GM18502 (cell line): Measurements from ENCODE around the gene ZDHHC9.

ENCODE experiments used
- ATAC-seq: cut with Tn5 transposase; IDR thresholded peaks from one replicate; pipeline ENCODE4 v1.9.1; 2021; ENCODE audit warnings: mild to moderate bottlenecking; ENCODE audit not compliant: unreplicated experiment, poor library complexity

ZDHHC9 gene

GRCh38 chrX:129788527-129788926 is 55.2 kb downstream of the ZDHHC9 start:
- ATAC-seq: no peak

DNA sequence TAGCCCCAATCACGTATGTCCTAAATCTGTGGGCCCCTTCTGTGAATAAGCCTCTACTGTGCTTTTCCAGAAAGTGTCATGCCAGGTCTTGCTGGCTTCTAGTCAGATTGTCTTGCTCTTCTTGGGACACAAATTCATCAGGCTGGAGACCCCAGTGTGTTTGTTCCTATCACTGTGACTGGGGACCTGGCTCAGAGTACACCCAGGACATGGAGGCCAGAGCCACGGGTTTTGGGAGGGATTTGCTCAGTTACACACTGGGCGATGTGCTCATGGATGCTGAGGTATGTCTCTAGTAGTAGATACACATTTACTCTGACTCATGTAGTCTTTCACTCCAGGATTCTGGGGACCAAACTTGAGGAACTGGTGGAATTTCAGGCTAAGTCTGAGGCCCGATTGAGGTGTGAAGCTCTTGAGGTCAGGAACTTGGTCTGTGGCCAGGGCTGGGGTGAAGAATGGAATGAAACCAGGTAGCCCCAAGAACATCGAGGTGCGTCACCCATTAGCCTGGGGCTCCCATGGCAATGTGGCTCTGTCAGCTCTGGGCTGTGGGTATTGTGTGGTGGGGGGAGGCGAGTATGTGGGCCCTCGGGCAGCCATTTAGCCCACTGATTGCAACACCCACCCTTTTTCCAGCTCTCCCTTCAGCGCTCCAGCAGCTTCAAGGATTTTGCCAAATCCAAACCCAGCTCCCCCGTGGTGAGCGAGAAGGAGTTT is 56.2 kb downstream of the ZDHHC9 start:
- no peak for ATAC-seq

DNA sequence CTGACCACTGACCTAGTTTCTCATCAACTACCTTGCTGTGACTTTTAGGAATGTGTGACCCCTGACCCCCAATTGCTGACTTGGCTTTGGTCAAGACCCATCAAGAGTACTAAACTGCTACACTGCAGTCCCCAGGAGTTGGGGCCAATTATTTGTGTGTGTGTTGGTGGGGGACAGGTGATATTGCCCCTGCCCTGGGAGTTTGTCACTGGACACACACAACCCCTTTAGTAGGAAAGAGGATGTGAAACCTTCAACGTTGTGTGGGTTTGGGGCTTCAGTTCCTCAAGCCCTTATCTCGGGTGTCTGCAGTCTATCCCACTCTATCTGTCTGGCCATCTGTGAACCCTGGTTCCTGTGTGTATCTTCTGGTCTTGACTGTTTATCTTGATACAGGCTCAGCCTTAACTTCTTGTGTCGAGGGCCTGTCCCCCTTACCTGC is 57.5 kb downstream of the ZDHHC9 start:
- peak; percentile 83 for ATAC-seq

- no peak for ATAC-seq
Observed at GRCh38 chrX:129785160-129785947, 58.3 kb downstream of the ZDHHC9 start.

- no peak for ATAC-seq
Observed at GRCh38 chrX:129784371-129784770, 59.3 kb downstream of the ZDHHC9 start.

- ATAC-seq: no peak
Observed at GRCh38 chrX:129783291-129783713, 60.4 kb downstream of the ZDHHC9 start.

GRCh38 chrX:129782706-129783105 is 61.0 kb downstream of the ZDHHC9 start:
- no peak for ATAC-seq

DNA sequence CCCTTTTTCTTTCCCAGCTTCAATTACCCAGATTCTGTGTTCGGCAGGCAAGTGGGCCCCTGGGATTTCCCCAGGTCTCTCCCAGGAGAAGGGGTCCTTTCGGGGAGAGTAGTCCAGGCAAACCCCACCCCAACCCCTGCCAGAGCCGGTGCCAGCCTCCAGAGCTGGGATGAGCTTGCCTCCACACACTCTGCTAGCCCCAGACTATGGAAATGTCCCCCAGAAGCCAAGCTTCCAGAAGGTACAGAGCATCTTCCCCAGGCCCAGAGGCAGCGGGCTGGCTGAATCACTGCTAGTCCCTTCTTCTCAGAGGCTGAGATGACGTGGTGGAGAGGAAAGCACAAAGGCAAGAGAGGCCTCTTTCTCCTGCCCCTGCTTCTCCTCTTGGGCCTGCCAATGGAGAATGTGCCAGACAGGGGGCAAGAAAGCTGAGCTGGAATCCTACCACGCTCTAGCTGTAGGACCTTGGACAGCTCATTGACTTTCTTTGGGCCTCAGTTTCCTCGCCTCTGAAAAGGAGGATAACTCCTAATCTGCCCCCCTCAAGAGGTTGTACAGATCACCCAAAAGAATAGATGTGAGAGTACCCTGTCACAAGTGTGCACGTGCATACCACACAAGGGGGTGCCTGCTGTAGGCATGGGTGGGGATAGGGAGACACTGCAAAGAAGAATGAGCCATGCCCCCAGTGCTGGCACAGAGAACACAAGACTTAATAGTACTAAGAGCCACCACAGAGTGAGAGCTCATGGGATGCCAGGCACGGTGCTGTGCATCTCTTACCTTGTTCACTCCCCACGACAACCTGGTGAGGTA is 61.8 kb downstream of the ZDHHC9 start:
- ATAC-seq: no peak

DNA sequence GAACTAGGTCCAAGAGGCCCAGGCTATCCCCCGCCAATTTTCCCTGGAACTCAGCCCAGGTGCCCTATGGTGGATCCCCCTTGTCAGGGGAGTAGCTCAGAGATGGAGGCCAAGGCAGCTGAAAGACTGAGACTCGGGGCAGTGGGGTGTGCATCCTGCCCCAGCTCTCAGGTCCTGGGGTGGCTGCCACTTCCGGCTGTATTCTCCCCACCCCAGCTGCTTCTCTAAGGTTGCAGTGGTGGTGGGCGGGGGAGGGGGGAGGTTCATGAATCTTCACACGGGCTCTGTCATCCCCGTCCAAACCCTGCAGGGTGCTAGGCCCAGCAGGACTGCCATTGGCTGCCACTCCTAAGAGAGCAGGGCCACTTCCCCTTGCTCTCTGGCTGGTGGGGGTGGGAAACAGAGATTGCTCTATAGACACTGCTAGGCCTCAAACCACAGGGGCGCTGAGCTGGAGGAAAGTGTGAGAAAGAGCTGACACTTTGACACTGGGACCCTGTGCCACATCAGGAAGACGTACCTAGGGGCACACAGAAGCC is 62.5 kb downstream of the ZDHHC9 start:
- peak; percentile 84 for ATAC-seq

DNA sequence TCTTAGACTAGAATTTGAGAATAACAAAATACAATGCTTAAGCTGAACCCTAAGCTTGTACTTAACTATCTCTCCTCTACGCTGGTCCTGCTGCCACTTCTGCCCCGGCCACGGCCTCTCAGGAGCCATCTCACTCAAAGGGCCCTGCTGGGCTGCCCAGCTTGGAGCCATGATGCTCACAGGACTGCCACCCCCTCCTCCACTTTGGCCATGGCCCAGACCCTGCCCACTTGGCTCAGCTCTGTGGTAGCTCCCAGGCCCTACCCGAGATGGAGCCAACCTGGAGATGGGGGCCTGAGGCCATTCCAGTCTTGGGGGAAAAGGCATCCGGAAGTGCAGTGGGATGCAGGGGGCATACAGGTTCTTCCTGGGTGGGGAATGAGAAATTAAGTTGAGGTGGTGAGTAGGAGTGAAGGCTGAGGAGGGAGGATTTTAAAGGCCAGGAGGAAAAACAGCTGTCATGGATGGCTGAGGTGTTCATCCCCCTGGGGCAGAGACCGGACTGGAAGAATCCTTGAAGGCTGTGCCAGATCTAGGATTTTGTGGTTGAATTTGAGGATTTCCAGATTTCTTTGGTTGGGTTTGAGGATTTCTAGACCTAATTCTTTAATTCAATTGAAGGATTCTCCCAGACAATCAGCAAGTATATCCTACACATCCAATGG is 63.1 kb downstream of the ZDHHC9 start:
- ATAC-seq: no peak

DNA sequence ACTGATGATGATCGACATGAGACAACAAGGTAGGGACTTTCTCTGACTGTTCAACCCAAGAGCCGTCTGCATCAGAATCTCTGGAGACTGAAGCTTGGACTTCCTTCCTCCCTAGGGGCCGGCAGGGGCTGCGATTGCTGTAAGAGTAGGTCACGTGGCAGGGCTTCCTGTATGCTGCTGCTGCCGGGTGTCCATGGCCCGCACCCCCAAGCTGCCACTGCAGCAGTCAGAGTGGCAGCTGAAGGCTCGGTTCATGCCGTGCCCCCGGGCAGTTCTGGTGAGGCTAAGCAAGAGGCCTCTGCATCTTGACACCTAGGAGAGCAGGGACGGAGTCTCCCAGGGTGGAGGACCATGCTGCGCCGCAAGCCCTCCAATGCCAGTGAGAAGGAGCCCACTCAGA is 63.9 kb downstream of the ZDHHC9 start, which contains the start of gene SASH3:
Gene SASH3, plus strand, starts transcription at position 203 of the 400 bp plus-strand sequence. Its CDS starts 149 bp downstream, at position 352.
- peak; percentile 30 for ATAC-seq

DNA sequence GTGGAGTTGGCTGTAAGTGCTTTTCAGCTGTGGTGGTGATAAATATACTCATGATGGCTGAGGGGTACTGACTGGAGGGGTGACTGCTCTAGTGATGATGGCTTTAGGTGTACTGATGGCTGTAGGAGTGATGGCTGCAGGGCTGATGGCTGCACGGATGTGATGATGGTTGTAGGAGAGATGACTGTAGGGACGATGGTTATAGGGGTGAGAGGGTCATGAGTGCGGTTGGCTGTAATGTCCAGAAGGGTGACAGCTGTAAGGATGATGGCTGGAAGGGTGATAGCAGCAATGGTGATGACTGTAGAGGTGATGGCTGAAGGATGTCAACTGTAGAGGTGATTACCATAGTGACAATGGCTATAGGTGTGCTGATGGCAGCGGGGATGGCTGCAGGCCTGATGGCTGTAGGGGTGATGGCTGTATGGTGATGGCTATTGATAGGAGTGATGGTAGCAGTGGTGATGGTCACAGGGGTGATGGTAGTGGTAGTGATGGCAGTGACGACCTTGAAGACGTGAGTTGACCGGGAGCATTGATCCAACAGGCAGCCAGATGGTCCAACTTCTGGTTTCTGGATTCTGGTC is 64.5 kb downstream of the ZDHHC9 start:
- ATAC-seq: no peak

DNA sequence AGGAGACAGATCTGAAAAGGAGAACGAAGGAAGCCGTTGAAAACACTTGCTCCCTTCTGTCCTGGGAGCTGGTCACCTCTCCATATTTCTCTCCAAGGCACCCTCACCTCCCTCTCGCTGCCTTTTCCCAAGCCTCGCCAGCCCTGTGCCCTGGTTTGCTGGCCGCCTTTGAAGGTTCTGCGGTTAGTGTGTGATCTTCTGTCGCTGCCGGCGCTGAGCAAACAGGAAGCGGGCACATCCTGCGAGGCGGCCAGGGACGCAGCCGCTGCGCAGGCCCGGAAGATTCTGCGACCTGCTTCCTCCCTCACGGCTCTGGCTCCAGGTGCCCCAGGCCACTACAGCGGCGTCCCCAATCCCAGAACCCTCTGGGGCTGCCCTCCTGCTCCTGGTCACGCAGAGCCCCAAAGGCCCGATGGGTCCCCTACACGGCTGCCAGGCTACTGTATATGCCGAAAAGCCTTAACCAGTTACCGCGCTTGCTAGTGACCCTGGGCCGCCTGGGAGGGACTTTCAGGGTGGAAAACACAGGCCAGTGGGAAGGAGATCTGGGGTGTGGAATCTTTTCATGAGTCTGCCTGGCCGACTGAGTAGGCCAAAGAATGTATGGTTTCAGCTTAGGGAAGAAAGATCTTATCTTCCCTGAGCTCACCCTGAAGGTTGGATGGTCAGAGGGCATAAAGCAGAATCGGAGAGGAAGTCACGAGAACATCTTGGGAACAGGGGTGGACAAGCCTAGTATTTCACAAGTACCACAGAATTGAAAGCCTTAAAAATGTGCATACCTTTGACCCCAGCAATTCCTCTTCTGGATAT is 66.3 kb downstream of the ZDHHC9 start:
- ATAC-seq: no peak

- no peak for ATAC-seq
Observed at GRCh38 chrX:129773649-129774458, 69.8 kb downstream of the ZDHHC9 start.

- peak; percentile 79 for ATAC-seq
Observed at GRCh38 chrX:129772796-129773431, 70.8 kb downstream of the ZDHHC9 start.

GRCh38 chrX:129771266-129771995 is 72.3 kb downstream of the ZDHHC9 start:
- no peak for ATAC-seq
